ENCODE measurements around the gene ZFYVE9. TPM values are rescaled to one million over a fixed set of nuclear protein-coding genes. Genes with fewer than 3 reads are reported as not detected.
A peak's percentile ranks its signal among the peaks of the same experiment; 100 is the strongest.
"Not testable (repeated sequence)": the region's sequence is repeated elsewhere in the genome, so short reads cannot be mapped to it uniquely, and the experiment has no call there.

ZFYVE9 gene
- total and polyA plus RNA-seq, 5 experiments from 2014 or later: 1.5 to 14.7 (median 4.3) TPM

DNA sequence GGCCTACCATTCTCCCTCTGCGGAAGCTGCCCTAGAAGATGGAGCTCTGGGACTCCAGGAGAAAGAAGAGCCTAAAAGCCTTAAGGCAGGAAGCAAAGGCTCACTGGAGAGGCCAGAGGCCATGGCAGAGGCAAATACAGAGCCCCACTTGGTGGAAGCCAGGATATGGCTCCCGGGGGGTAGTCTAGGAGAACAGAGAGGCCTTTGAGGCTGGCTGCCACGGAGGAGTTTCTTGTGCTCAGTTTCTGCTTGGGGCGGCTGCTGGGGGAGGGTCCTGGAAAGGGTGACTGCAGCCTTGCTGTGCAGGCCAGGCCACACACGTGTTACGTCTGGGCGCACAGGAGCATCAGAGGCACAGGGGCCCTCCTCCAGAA, 218.7 kb downstream of the ZFYVE9 start:
- Mint-ChIP-seq H3K4me1 (peaks cover 11 to 42% (median 33%) of the 10 kb centered on the region in 4 donors), H3K36me3 (peaks cover 0 to 83% (median 12%) of the 10 kb centered on the region in 3 donors), H3K27ac (peak overlapping the region in 2 of 10 donors; percentile 25 to 64), H3K4me3 (no peak overlapping the region), H3K27me3 (no peaks in the 10 kb centered on the region), H3K9me3 (no peaks in the 10 kb centered on the region)
- POLR2A ChIA-PET: no interaction called here
- DNase-seq (no peak), ATAC-seq (no peak)

- no peak for ATAC-seq
- POLR2A ChIA-PET: interaction anchor here (0.7 to 2.5 kb wide), 4 partner anchors 32 to 308 kb away, joined by 3 to 8 read pairs (median 6); partner anchors contain the start of genes BTF3L4 and TUT4
- DNase-seq: no peak
- peak overlapping the region; percentile 56 to 96 (median 80) for H3K27ac Mint-ChIP-seq
- peaks cover 0 to 45% (median 7%) of the 10 kb centered on the region in 3 donors for H3K36me3 Mint-ChIP-seq
- H3K27me3 Mint-ChIP-seq: no peaks in the 10 kb centered on the region
- peak overlapping the region; percentile 76 to 97 (median 94) for H3K4me3 Mint-ChIP-seq
- H3K9me3 Mint-ChIP-seq: no peaks in the 10 kb centered on the region
- peaks cover 18 to 61% (median 51%) of the 10 kb centered on the region in 4 donors for H3K4me1 Mint-ChIP-seq
Observed at GRCh38 chr1:52364235-52364839, 222.4 kb downstream of the ZFYVE9 start.

DNA sequence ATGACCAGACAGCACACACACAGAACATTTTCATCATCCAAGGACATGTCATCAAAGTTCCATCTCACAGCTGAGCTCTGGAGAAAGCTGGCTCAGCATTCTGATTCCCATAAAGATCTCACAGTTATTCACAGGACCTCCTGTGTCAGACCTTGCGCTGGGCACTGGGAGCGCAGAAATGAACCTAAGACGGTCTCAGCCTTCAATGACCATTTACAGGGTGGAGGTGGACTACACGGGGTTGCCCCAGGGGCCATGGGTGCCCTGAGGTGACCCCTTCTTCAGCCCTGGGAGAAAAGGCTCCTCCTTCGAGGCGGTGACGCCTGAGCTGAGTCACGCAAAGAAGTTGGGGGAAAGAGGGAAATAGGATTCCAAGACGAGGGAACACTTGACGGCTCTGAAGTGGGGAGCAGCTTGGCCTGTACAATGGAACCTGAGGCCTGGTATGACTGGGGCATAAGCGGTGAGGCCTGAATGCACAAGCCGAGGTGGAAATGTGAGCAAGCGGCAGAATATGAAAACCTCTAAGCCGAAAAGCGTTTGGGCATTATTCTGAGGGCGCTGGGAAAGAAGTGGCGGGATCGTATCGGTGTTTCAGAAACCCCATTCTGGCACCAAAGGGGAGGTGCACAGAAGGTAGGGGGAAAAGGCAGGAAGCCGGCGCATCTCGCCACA, 223.3 kb downstream of the ZFYVE9 start:
- peak overlapping the region; percentile 92 to 97 (median 96) for H3K27ac Mint-ChIP-seq
- ATAC-seq: no peak
- H3K4me1 Mint-ChIP-seq: peaks cover 18 to 61% (median 51%) of the 10 kb centered on the region in 4 donors
- POLR2A ChIA-PET: interaction anchor here (0.6 to 5.0 kb wide), 12 partner anchors 12 to 361 kb away, joined by 3 to 51 read pairs (median 4); partner anchors contain the start of genes BTF3L4, ORC1, PRPF38A and TUT4
- peak overlapping the region; percentile 90 to 97 (median 95) for H3K4me3 Mint-ChIP-seq
- DNase-seq: no peak
- H3K27me3 Mint-ChIP-seq: no peaks in the 10 kb centered on the region
- H3K9me3 Mint-ChIP-seq: no peaks in the 10 kb centered on the region
- H3K36me3 Mint-ChIP-seq: peaks cover 0 to 37% (median 4%) of the 10 kb centered on the region in 3 donors

- Mint-ChIP-seq H3K27ac (peak within 1 kb of the TSS; percentile 92 to 97 (median 96)), H3K36me3 (peaks cover 0 to 30% (median 4%) of the 10 kb centered on the region in 3 donors), H3K4me1 (peaks cover 18 to 61% (median 51%) of the 10 kb centered on the region in 4 donors), H3K4me3 (peak within 1 kb of the TSS; percentile 90 to 97 (median 95)), H3K27me3 (no peaks in the 10 kb centered on the region), H3K9me3 (no peaks in the 10 kb centered on the region)
- ATAC-seq (peak; percentile 87 to 90), DNase-seq (peak; percentile 98 to 100 (median 99))
- POLR2A ChIA-PET: interaction anchor here (0.5 to 5.0 kb wide), 17 partner anchors 13 to 556 kb away, joined by 3 to 51 read pairs (median 3); partner anchors contain the start of genes BTF3L4, ECHDC2, GPX7 and ORC1
Observed at GRCh38 chr1:52365746-52366516, 224.0 kb downstream of the ZFYVE9 start, which contains the start of gene CC2D1B. TSS of gene CC2D1B (minus strand) at chr1:52366205. CDS start at chr1:52364620, 1,585 bp downstream.

DNA sequence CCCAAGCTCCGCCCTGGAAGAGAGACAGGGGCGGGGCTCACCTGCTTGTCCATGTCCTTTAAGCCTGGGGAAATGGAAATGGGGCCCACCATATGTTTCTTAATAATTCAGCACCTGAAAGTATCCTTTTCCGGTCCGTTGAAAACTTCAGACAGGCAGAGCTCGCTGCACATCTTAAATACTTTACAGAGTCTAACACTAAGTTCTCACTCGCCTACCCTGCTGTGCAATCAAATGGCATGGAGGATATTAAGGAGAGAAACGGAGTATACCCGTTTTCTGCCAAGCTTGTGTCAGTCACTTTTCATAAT, 224.6 kb downstream of the ZFYVE9 start:
- Mint-ChIP-seq H3K9me3 (no peaks in the 10 kb centered on the region), H3K4me3 (peak overlapping the region; percentile 82 to 97 (median 91)), H3K36me3 (peaks cover 0 to 25% (median 4%) of the 10 kb centered on the region in 3 donors), H3K27ac (peak overlapping the region; percentile 86 to 97 (median 92)), H3K27me3 (no peaks in the 10 kb centered on the region), H3K4me1 (peaks cover 18 to 59% (median 50%) of the 10 kb centered on the region in 4 donors)
- peak in 1 of 2 donors; percentile 1 for ATAC-seq
- POLR2A ChIA-PET: interaction anchor here (0.6 to 5.0 kb wide), 11 partner anchors 18 to 555 kb away, joined by 3 to 51 read pairs (median 4); partner anchors contain the start of genes BTF3L4, ECHDC2, GPX7 and ORC1
- no peak for DNase-seq

DNA sequence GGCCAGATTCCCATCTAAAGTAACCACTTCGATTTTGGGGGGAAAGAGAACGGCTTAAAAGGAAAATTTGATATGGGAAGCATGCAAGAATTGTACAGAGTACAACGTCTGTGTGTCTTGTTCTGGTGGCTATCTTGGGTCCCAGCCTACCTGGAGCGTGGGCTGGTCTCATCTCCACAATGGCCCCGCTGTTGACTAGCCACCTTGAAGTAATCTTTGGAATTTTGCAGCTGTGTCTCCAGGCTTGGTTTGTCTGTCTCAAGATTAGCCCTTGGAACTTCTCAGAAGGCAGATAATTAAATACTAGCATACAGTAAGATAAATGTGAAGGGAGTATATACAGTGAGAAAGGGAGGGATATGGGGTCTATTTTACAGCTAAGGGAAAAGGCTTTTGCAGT, 225.4 kb downstream of the ZFYVE9 start:
- H3K4me1 Mint-ChIP-seq: peaks cover 15 to 52% (median 45%) of the 10 kb centered on the region in 4 donors

GRCh38 chr1:52368383-52369172, 226.7 kb downstream of the ZFYVE9 start:
- POLR2A ChIA-PET: interaction anchor here (0.7 to 5.0 kb wide), 6 partner anchors 11 to 920 kb away, joined by 3 to 51 read pairs (median 4); partner anchors contain the start of genes ORC1, PRPF38A and TUT4
- H3K27ac Mint-ChIP-seq: peak overlapping the region in 9 of 10 donors; percentile 1 to 90 (median 79)
- peaks cover 15 to 43% (median 38%) of the 10 kb centered on the region in 4 donors for H3K4me1 Mint-ChIP-seq
- H3K36me3 Mint-ChIP-seq: peaks cover 0 to 8% (median 0%) of the 10 kb centered on the region in 3 donors
- peak in 1 of 2 donors; percentile 29 for ATAC-seq
- H3K27me3 Mint-ChIP-seq: no peaks in the 10 kb centered on the region
- DNase-seq: peak; percentile 25 to 72 (median 58)
- H3K9me3 Mint-ChIP-seq: no peaks in the 10 kb centered on the region
- peak overlapping the region; percentile 68 to 83 (median 76) for H3K4me3 Mint-ChIP-seq

More for the DNA sequence above, 225.4 kb downstream of the ZFYVE9 start:
- Mint-ChIP-seq H3K4me3 (peak overlapping the region in 9 of 10 donors; percentile 45 to 92 (median 61)), H3K36me3 (peaks cover 0 to 17% (median 4%) of the 10 kb centered on the region in 3 donors), H3K27me3 (no peaks in the 10 kb centered on the region), H3K27ac (peak overlapping the region in 3 of 10 donors; percentile 7 to 50 (median 11)), H3K9me3 (no peaks in the 10 kb centered on the region)
- POLR2A ChIA-PET: interaction anchor here (1.2 to 5.0 kb wide), 4 partner anchors 37 to 554 kb away, joined by 3 to 51 read pairs (median 4); partner anchors contain the start of genes ECHDC2, ORC1 and PRPF38A
- ATAC-seq: no peak
- no peak for DNase-seq

DNA sequence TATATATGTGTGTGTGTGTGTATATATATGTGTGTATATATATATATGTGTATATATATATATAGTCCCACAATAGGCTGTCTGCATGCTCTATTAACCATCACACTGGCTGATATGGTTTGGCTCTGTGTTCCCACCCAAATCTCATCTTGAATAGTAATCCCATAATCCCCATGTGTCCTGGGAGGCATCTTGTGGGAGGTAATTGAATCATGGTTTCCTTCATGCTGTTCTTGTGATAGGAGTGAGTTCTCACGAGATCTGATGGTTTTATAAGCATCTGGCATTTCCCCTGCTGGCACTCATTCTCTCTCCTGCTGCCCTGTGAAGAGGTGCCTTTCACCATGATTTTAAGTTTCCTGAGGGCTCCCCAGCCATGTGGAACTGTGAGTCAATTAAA, 228.0 kb downstream of the ZFYVE9 start:
- DNase-seq, H3K4me3 Mint-ChIP-seq, ATAC-seq, H3K9me3 Mint-ChIP-seq, H3K27me3 Mint-ChIP-seq, H3K27ac Mint-ChIP-seq, H3K36me3 Mint-ChIP-seq: not testable (repeated sequence)
- H3K4me1 Mint-ChIP-seq: peaks cover 10 to 31% (median 26%) of the 10 kb centered on the region in 4 donors
- POLR2A ChIA-PET: interaction anchor here (1.4 to 5.0 kb wide), 2 partner anchors 35 to 183 kb away, joined by 4 to 51 read pairs; partner anchors contain the start of genes ORC1, PRPF38A and TUT4

DNA sequence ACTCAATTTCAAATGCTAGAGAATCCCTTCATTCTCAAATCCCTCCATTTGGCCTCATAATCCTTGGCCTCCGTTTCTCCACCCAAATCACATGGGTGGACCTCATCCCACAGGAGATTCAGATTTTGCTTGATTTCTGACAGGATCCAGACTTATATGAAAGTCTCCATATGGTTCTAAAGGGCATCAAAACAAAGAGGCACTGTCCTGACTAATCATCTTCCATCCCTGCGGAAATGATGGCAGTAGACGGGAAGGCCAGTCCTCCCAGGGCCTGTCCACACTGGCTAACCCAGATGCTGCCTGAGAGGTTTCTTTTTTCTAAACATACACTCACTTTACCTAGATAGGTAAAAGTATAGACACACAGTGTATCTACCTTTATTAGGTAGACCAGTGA, 243.5 kb downstream of the ZFYVE9 start:
- peaks cover 0 to 4% (median 0%) of the 10 kb centered on the region in 3 donors for H3K36me3 Mint-ChIP-seq
- no peak overlapping the region for H3K27ac Mint-ChIP-seq
- no peak for ATAC-seq
- no peak overlapping the region for H3K4me3 Mint-ChIP-seq
- no peak for DNase-seq
- POLR2A ChIA-PET: no interaction called here
- no peaks in the 10 kb centered on the region for H3K27me3 Mint-ChIP-seq
- no peaks in the 10 kb centered on the region for H3K9me3 Mint-ChIP-seq
- no peaks in the 10 kb centered on the region for H3K4me1 Mint-ChIP-seq

- ATAC-seq: no peak
- H3K4me1 Mint-ChIP-seq: no peaks in the 10 kb centered on the region
- no peak overlapping the region for H3K27ac Mint-ChIP-seq
- POLR2A ChIA-PET: no interaction called here
- no peak overlapping the region for H3K4me3 Mint-ChIP-seq
- H3K36me3 Mint-ChIP-seq: peaks cover 0 to 4% (median 0%) of the 10 kb centered on the region in 3 donors
- H3K27me3 Mint-ChIP-seq: no peaks in the 10 kb centered on the region
- DNase-seq: no peak
- H3K9me3 Mint-ChIP-seq: no peaks in the 10 kb centered on the region
Observed at GRCh38 chr1:52386458-52386857, 244.6 kb downstream of the ZFYVE9 start.

DNA sequence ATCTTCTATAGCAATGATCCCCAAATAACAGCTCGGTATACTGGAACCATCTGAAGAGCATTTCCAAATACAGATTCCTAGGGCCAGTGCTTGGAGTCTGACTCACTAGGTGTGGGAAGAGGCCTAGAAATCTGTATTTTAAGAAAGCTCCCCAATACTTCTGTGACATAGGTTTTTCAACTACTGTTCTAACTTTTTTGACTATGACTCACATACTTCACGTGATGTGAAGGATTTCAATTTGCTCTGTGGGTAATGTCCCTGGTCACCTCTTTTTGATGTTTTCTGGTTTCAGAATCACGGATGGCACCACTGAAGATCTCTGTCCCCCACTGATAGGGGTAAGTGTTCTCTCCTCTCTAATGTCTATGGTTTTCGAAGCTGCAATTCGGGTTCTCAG, 251.3 kb downstream of the ZFYVE9 start:
- Mint-ChIP-seq H3K4me1 (no peaks in the 10 kb centered on the region), H3K9me3 (no peaks in the 10 kb centered on the region), H3K27me3 (no peaks in the 10 kb centered on the region), H3K27ac (peak overlapping the region in 1 of 10 donors; percentile 54), H3K36me3 (no peaks in the 10 kb centered on the region), H3K4me3 (no peak overlapping the region)
- POLR2A ChIA-PET: no interaction called here
- DNase-seq: no peak
- ATAC-seq: no peak
